IPS-15b (cell line): ENCODE measurements around the gene ADAM19.

Experiments used
- H3K27me3 ChIP-seq: one replicate; pipeline ENCODE4 v1.6.1; 2013; ENCODE audit warnings: low read length; ENCODE audit not compliant: control insufficient read depth, insufficient read depth
- H3K36me3 ChIP-seq: one replicate; pipeline ENCODE4 v1.6.1; 2013; ENCODE audit warnings: low read length; ENCODE audit not compliant: control insufficient read depth, insufficient read depth
- H3K4me1 ChIP-seq: one replicate; pipeline ENCODE4 v1.6.1; 2013; ENCODE audit warnings: mild to moderate bottlenecking, low read length; ENCODE audit not compliant: control insufficient read depth, insufficient read depth
- H3K4me3 ChIP-seq: one replicate; pipeline ENCODE4 v1.5.1; 2013; ENCODE audit warnings: low read depth, low read length
- H3K9ac ChIP-seq: one replicate; pipeline ENCODE4 v1.6.1; 2013; ENCODE audit warnings: low read depth, mild to moderate bottlenecking, low read length
- H3K9me3 ChIP-seq: one replicate; pipeline ENCODE4 v1.6.1; 2013; ENCODE audit warnings: mild to moderate bottlenecking, low read length; ENCODE audit not compliant: control insufficient read depth, insufficient read depth

ADAM19 gene

GRCh38 chr5:157575381-157576020 is at the start of gene ADAM19:
TSS of gene ADAM19 (minus strand) at chr5:157575775. CDS start at chr5:157575696, 79 bp downstream.
- H3K4me1 ChIP-seq: peaks cover 4% of the 10 kb centered on the region
- H3K36me3 ChIP-seq: no peaks in the 10 kb centered on the region
- H3K4me3 ChIP-seq: peak within 1 kb of the TSS; percentile 68
- peaks cover 24% of the 10 kb centered on the region for H3K27me3 ChIP-seq
- H3K9ac ChIP-seq: no peak within 1 kb of the TSS
- no peaks in the 10 kb centered on the region for H3K9me3 ChIP-seq

GRCh38 chr5:157624144-157624543 is 48.6 kb upstream of the ADAM19 start:
- no peak overlapping the region for H3K4me3 ChIP-seq
- H3K4me1 ChIP-seq: no peaks in the 10 kb centered on the region
- H3K27me3 ChIP-seq: no peaks in the 10 kb centered on the region
- no peaks in the 10 kb centered on the region for H3K36me3 ChIP-seq
- no peaks in the 10 kb centered on the region for H3K9me3 ChIP-seq
- H3K9ac ChIP-seq: no peak overlapping the region

GRCh38 chr5:157620776-157621175 is 45.2 kb upstream of the ADAM19 start:
- H3K4me1 ChIP-seq: no peaks in the 10 kb centered on the region
- H3K27me3 ChIP-seq: no peaks in the 10 kb centered on the region
- no peaks in the 10 kb centered on the region for H3K36me3 ChIP-seq
- H3K9ac ChIP-seq: no peak overlapping the region
- H3K9me3 ChIP-seq: no peaks in the 10 kb centered on the region
- no peak overlapping the region for H3K4me3 ChIP-seq

- Histone ChIP-seq H3K4me1 (no peaks in the 10 kb centered on the region), H3K36me3 (no peaks in the 10 kb centered on the region), H3K27me3 (no peaks in the 10 kb centered on the region), H3K4me3 (no peak overlapping the region), H3K9ac (no peak overlapping the region), H3K9me3 (no peaks in the 10 kb centered on the region)
Observed at GRCh38 chr5:157618191-157618765, 42.7 kb upstream of the ADAM19 start.

GRCh38 chr5:157616785-157617184 is 41.2 kb upstream of the ADAM19 start:
- Histone ChIP-seq H3K4me3 (no peak overlapping the region), H3K27me3 (no peaks in the 10 kb centered on the region), H3K9me3 (no peaks in the 10 kb centered on the region), H3K36me3 (no peaks in the 10 kb centered on the region), H3K9ac (no peak overlapping the region), H3K4me1 (no peaks in the 10 kb centered on the region)

GRCh38 chr5:157613385-157614245 is 38.0 kb upstream of the ADAM19 start:
- no peaks in the 10 kb centered on the region for H3K4me1 ChIP-seq
- H3K4me3 ChIP-seq: no peak overlapping the region
- H3K9ac ChIP-seq: no peak overlapping the region
- no peaks in the 10 kb centered on the region for H3K36me3 ChIP-seq
- H3K27me3 ChIP-seq: no peaks in the 10 kb centered on the region
- H3K9me3 ChIP-seq: no peaks in the 10 kb centered on the region

GRCh38 chr5:157612581-157612980 is 37.0 kb upstream of the ADAM19 start:
- Histone ChIP-seq H3K4me1 (no peaks in the 10 kb centered on the region), H3K9me3 (no peaks in the 10 kb centered on the region), H3K27me3 (no peaks in the 10 kb centered on the region), H3K9ac (no peak overlapping the region), H3K36me3 (no peaks in the 10 kb centered on the region), H3K4me3 (no peak overlapping the region)

- Histone ChIP-seq H3K9ac (no peak overlapping the region), H3K27me3 (no peaks in the 10 kb centered on the region), H3K36me3 (no peaks in the 10 kb centered on the region), H3K4me3 (no peak overlapping the region), H3K9me3 (no peaks in the 10 kb centered on the region), H3K4me1 (no peaks in the 10 kb centered on the region)
Observed at GRCh38 chr5:157611571-157612476, 36.2 kb upstream of the ADAM19 start.

GRCh38 chr5:157610990-157611389 is 35.4 kb upstream of the ADAM19 start:
- no peak overlapping the region for H3K9ac ChIP-seq
- H3K9me3 ChIP-seq: no peaks in the 10 kb centered on the region
- no peaks in the 10 kb centered on the region for H3K27me3 ChIP-seq
- H3K4me3 ChIP-seq: no peak overlapping the region
- no peaks in the 10 kb centered on the region for H3K36me3 ChIP-seq
- H3K4me1 ChIP-seq: no peaks in the 10 kb centered on the region

GRCh38 chr5:157608972-157609565 is 33.5 kb upstream of the ADAM19 start:
- Histone ChIP-seq H3K4me3 (no peak overlapping the region), H3K4me1 (no peaks in the 10 kb centered on the region), H3K9me3 (no peaks in the 10 kb centered on the region), H3K36me3 (no peaks in the 10 kb centered on the region), H3K27me3 (no peaks in the 10 kb centered on the region), H3K9ac (no peak overlapping the region)
